Myocyte (in vitro differentiated cells): ENCODE data around the gene SEPTIN11. TPM values are rescaled to one million over a fixed set of nuclear protein-coding genes. Genes with fewer than 3 reads are reported as not detected.

Experiments used
- DNase-seq: peaks from one replicate; pipeline ENCODE4 v3.0.0-alpha.2; 2012; ENCODE audit warnings: low read depth
- total RNA-seq: library from RNA; depleted of rRNA; stranded (reverse); fragments of >200 nt; gene quantifications from 2 replicates; pipeline ENCODE4 v1.2.3, GENCODE V29; 2014

SEPTIN11 gene
- total RNA-seq, 1 donor from 2014 or later = 381 TPM

GRCh38 chr4:76977736-76978350 lies 28.3 kb downstream of the SEPTIN11 start:
- no peak for DNase-seq

GRCh38 chr4:76979236-76979635 lies 29.7 kb downstream of the SEPTIN11 start:
- DNase-seq = no peak

- DNase-seq = no peak
Observed at GRCh38 chr4:76980261-76980660, 30.7 kb downstream of the SEPTIN11 start.

GRCh38 chr4:76981644-76982043 lies 32.1 kb downstream of the SEPTIN11 start:
- no peak for DNase-seq

GRCh38 chr4:76982638-76983584 lies 33.4 kb downstream of the SEPTIN11 start:
- no peak for DNase-seq

GRCh38 chr4:76984127-76984526 lies 34.6 kb downstream of the SEPTIN11 start:
- DNase-seq = no peak

GRCh38 chr4:76984788-76985211 lies 35.2 kb downstream of the SEPTIN11 start:
- peak; percentile 99 for DNase-seq

GRCh38 chr4:76987153-76987591 lies 37.6 kb downstream of the SEPTIN11 start:
- DNase-seq = peak; percentile 74

- DNase-seq = peak; percentile 55
Observed at GRCh38 chr4:76987685-76988084, 38.1 kb downstream of the SEPTIN11 start.

- no peak for DNase-seq
Observed at GRCh38 chr4:76989391-76990061, 40.0 kb downstream of the SEPTIN11 start.

GRCh38 chr4:76990288-76991080 lies 40.9 kb downstream of the SEPTIN11 start:
- peak; percentile 72 for DNase-seq

- no peak for DNase-seq
Observed at GRCh38 chr4:76991161-76991660, 41.7 kb downstream of the SEPTIN11 start.

GRCh38 chr4:76993787-76994641 lies 44.5 kb downstream of the SEPTIN11 start:
- peak; percentile 93 for DNase-seq

GRCh38 chr4:76995776-76996175 lies 46.2 kb downstream of the SEPTIN11 start:
- DNase-seq = no peak

GRCh38 chr4:76996445-76996844 lies 46.9 kb downstream of the SEPTIN11 start:
- DNase-seq = no peak

- DNase-seq = no peak
Observed at GRCh38 chr4:76997077-76997476, 47.5 kb downstream of the SEPTIN11 start.

GRCh38 chr4:76997532-76997931 lies 48.0 kb downstream of the SEPTIN11 start:
- no peak for DNase-seq

- DNase-seq = no peak
Observed at GRCh38 chr4:76998251-76998901, 48.8 kb downstream of the SEPTIN11 start.
